ENCODE measurements around the gene DOP1A. TPM values are rescaled to one million over a fixed set of nuclear protein-coding genes. Genes with fewer than 3 reads are reported as not detected.

Gene DOP1A, protein sequence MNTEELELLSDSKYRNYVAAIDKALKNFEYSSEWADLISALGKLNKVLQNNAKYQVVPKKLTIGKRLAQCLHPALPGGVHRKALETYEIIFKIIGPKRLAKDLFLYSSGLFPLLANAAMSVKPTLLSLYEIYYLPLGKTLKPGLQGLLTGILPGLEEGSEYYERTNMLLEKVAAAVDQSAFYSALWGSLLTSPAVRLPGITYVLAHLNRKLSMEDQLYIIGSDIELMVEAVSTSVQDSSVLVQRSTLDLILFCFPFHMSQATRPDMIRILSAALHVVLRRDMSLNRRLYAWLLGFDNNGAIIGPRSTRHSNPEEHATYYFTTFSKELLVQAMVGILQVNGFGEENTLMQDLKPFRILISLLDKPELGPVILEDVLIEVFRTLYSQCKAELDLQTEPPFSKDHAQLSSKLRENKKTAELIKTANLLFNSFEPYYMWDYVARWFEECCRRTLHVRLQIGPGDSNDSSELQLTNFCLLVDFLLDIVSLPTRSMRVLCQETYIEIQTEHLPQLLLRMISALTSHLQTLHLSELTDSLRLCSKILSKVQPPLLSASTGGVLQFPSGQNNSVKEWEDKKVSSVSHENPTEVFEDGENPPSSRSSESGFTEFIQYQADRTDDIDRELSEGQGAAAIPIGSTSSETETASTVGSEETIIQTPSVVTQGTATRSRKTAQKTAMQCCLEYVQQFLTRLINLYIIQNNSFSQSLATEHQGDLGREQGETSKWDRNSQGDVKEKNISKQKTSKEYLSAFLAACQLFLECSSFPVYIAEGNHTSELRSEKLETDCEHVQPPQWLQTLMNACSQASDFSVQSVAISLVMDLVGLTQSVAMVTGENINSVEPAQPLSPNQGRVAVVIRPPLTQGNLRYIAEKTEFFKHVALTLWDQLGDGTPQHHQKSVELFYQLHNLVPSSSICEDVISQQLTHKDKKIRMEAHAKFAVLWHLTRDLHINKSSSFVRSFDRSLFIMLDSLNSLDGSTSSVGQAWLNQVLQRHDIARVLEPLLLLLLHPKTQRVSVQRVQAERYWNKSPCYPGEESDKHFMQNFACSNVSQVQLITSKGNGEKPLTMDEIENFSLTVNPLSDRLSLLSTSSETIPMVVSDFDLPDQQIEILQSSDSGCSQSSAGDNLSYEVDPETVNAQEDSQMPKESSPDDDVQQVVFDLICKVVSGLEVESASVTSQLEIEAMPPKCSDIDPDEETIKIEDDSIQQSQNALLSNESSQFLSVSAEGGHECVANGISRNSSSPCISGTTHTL (N-terminal part only)
- 18.4 and 20.1 TPM in 2 replicates for total RNA-seq (2014; rRNA removed; shearing (Covaris generic))

DNA sequence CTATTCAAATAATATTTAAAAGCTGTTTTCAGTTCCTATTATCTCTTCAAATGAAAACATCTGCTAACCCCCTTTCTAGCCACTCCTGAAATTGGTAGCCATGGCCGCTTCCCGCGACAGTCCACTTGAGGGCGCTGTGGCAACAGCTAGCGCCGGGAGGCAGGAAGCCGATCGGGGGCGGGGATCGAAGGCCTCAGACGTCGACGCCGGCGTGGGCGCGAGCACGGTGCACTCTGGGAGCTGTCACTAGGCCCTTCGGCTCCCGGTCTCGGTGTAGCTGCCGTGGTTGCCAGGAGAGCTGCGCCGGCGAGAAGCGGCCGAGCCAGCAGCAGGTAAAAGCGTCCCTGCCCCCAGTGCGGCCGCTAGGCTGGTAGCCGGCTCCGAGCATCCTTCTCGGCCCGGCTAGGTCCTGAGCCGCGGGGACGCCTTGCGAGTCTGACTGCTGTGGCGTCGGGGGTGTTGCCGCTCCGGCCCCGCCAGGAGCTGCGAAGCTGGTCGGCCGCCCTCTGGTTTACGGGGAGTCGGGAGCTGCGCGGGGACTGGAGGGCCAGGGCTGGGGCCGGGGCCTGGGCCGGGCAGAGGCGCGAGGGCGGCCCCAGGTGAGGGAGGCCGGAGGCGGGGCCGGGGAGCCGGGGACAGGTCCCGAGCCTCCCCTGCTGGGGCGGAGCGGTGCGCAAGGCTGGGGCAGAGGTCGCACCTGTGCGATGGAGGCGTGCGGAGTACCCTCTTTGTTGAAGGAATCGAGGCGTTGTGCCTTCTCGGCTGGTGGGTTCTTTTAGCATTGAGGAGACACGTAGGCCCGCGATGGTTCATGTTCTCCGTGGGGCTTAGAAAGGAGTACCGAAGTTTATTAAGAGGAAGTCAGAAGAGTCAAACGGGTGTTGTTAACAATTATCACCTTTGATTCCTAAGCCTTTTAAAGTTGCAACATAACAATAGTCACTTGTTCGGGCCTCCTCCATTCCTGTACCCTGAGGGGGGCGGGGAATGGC is at the start of gene DOP1A:
Gene DOP1A (plus strand): TSS at position 224 of the 992 bp plus-strand sequence. CDS start 29,307 bp downstream, outside the sequence.
- peak; percentile 97 for DNase-seq (ENCODE audit: low read depth)

DNA sequence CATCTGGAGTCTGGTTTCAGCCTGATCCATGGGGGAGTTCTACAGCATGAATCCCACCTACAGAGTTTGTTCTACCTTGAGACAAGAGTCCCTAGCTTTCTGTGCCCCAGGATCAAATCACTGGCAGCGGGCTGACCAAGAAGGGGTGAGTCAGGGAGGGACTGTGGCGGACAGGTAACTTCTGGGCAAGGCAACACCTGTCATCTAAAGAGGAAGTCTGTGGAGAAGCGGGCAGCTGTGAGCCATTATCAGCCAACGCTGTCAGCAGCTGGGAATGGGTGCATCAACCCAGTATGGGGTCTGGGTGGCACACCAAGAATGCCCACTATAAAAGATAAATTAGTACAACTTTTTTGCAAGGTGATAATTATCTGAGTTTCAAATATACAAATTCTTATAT is 47.7 kb upstream of the DOP1A start:
- DNase-seq (ENCODE audit: low read depth), result no peak

DNA sequence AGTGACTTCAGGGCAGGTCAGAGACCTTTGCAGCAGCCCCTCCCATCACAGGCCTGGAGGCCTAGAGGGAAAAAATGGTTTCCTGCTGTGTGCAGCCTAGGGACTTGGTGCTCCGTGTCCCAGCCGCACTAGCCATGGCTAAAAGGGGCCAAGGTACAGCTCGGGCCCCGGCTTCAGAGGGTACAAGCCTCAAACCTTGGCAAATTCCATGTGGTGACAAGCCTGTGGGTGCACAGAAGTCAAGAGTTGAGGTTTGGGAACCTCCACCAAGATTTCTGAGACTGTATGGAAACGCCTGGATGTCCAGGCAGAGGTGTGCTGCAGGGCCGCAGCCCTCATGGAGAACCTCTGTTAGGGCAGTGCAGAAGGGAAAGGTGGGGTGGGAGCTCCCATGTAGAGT is 35.8 kb upstream of the DOP1A start:
- no peak for DNase-seq (ENCODE audit: low read depth)

DNA sequence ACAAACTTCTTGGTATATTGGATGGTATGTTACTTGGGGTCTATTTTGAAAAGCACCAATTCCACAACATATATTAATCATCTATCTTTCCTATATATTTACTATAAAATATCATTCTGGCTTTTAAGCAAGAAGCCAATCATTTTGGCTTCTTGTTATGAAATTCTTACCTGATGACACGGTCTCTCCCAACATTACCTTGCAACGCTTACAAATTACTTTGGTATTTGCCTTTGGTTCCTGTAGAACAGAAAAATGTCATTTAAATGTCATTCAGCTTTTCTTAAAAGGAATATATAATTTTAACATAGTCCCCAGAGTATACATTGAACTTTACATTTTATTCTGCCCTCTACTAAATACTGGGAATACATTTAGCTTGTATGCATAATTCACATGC is 29.2 kb upstream of the DOP1A start:
- no peak for DNase-seq (ENCODE audit: low read depth)

DNA sequence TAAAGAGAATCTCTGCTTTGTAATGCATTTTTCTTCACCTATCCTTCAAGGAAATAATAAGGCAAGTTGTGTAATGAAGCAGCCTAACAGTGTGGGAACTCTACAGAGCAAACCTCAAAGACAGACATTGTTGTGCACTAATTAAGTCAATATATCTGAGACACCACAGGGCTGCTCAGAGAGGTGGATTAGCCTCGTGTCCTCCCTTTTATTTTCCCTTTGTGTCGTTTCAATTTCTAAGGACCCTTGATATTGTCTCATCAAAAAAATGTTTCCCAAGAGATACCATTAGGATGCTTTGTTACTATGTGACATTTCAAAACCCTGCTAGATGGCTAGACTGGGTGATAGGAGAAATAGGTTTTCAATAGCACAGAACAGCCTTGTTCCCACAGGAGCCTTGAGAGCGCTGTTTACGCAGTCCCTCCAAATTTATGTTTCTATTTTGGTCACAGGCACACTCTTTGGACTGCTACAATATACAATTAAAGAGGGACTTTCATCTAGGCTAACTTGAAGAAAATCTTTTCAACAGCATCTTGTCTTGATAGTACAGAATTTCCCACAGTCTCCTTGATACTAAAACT is 24.9 kb upstream of the DOP1A start:
- no peak for DNase-seq (ENCODE audit: low read depth)

DNA sequence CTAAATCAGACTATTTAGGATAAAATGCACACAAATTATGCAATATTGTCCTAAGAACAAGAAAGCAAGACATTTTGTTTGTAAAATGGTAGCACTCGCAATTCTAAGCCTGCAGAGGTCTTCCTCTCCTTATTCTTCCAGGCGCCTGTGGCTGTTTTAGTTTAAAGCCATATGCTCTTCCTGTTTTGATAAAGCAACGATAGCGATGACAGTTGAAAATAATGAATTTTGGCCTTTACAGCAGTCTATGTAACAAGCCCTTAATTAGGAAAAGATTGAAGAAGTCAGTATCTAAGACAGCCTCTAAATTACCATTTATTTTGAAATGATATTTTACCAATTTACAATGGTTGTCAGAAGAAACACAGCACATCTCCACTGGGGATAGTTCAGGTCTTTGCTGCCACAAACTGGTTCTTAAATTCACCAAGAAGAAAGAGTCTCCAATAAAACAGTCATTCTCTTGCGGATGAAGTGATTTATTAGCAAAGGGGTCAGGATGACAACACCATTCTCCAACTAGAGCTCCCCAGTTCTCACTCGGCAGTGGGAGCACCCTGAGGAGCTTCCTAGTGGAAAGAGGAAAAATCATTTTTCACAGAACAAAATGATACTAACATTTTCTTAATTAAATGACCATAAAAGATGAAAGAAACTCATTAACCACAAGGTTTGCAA is 23.2 kb upstream of the DOP1A start:
- DNase-seq (ENCODE audit: low read depth), result no peak

DNA sequence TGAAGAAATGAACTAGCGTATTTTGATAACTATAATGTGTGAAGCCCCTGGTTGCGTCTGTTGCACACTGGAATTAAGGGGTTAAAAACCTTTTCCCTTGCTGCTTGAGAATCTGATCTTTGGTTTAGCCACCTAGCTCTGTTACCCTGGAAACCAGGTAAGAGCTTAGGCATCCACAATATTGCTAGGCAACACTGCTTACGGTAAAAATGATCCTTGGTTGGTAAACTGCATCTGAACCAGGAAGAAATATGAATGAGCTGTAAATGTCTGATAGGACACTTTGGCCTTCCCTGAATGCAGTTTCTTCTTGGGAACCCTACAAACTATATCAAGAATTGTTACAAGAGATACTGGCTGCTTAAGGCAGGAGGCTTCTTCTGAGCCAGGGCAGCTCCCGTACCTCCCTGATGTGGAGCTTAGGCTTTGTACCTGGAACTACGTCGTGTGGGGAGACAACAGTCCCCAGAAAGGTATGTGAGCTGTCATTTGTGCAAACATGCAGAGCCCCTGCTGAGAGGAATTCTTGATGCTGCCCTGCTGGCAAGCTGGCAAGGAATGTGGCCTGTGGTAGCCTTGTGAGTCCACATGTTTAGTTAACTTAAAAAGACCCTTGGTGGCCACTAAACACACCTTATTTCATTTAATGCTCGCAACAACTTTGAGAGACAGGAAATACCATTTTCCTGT is 20.3 kb upstream of the DOP1A start:
- no peak for DNase-seq (ENCODE audit: low read depth)

DNA sequence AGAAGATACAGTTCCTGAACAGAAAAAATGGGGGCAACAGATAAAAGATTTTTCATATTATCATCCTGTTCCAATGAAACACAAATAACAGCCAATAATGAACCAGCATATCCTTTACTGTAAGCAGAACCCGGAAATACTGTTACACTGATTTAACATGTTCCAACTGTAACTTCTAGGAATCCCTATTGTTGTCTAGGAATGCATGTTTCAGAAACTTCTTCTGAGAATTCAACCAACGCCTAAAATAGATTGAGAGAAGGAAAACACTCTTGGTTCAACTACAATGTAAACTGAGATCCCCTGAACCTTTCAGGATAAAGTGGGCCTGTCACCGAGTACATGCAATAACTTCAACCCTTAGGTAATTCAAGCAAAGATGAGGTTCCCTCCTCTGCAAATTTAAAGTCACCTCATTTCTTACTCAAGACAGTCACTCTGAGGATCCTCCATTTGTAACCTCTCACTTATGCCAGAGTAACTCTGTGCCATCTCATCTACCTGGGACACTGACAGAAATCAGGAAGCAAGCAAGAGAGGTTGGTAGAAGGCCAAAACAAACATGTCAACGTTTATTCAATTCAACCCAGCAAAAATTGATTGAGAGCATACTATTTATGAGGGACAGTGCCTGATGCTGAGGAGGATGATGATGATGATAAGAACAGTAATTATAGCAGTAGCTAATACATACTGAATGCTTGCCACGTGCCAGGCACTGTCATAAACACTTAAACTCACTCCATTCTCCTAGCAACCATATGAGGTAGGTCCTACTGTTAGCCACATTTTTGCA is 15.9 kb upstream of the DOP1A start:
- no peak for DNase-seq (ENCODE audit: low read depth)

DNA sequence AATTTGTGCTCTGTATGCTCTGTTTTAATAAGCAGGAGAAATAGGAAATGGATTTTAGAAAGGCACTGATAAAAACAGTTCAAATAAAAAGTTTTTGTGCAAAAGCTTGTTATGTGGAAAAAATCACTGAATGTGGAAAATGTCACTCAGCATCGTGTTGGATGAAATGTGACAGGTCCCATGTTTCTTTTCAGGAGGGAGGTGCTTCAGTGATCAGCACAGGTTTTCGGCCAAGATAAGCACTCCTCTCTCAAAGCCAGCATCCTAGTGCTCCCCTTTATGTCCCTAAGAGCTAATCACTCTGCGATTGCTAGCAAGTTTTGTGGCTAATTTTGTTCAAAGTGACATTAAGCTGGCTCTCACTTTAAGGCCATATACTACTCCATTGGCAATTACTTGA is 13.8 kb upstream of the DOP1A start:
- no peak for DNase-seq (ENCODE audit: low read depth)

DNA sequence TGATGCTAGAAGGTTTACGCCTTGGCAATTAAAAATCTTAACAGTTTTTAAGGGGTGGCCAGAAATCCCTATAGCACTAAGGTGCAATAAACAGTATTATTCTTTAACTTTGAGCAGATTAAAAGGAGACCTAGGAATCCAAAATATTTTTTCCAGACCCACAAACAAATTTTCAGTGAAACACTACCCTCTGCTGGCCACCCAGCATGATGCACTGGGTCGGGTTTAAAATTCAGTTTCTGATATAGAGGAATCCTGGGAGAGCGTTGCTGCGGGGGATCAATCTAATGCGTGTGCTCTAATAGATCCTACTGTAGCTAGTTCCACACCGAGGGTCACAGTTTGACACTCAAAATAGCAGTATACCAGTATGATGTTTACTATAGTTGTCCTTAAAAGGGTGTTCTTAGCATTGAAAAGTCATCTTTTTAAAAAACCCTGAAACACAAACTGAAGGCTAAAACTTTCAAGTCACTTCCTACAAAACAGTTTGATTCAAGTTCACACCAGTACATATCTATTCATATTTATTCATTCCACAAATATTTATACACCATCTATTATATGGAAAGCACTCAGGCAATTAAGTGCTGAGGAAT is 12.0 kb upstream of the DOP1A start:
- DNase-seq (ENCODE audit: low read depth), result peak; percentile 45

DNA sequence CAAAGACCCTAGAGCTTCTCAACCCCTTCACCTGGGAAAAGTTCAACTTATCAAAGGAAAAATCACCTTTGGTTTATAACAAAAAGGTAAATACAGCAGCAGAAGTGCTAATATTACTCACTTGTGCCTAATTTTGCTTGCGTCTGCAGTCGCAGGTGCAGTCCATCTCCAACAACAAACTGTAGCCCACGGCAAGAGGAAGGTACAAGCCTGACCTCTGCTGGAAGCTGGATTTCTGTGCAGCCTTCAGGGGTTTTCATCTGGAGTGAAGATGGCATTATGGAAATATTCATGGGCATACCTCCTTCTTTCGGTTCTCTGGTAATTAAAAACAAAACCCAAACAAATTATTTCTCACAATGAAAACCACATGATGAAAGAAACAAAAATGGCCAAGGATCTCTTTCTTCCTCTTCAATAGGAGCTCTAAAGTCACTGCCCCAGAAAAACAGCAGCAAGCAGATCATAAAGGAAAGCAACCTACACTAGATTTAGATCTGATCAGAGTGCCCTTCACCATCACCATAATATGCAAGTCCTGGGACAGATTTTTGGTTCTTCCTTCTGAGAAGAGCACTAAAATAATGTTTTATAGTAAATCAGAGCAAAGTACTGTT is 9.7 kb upstream of the DOP1A start:
- peak; percentile 54 for DNase-seq (ENCODE audit: low read depth)

DNA sequence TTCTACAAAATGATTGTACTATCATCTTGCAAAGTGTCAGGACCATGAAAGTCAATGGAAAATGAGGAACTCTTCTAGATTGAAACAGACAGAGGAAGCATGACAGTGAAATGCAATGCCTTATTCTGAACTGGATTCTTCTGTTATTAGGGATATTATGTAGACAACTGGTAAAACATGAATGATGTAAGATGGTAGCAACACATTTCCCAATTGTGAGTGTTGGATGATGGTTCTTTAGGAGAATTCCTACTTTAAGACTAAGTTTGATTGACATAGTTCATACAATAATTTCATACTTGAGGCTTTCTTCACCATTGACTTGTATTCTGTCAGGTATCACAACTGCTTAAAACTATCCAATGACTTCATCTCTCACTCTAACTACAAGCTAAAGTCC is 6.3 kb upstream of the DOP1A start:
- DNase-seq (ENCODE audit: low read depth), result no peak

DNA sequence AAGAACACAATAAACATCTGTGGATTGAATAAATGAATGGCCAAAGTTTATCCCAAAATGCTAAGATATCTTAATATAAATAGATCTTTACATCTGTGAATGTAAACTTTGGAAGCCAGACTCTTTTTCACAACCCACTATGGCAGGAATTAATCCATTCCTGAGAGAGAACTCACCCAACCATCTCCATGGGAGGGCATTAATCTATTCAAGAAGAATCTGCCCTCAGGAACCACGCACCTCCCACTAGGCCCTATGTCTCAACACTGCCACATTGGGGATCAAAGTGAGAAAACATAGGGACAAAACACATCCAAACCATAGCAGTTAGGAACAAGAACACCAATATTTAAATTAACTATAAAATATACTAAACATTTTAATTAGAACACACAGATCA is 5.2 kb upstream of the DOP1A start:
- peak; percentile 60 for DNase-seq (ENCODE audit: low read depth)

DNA sequence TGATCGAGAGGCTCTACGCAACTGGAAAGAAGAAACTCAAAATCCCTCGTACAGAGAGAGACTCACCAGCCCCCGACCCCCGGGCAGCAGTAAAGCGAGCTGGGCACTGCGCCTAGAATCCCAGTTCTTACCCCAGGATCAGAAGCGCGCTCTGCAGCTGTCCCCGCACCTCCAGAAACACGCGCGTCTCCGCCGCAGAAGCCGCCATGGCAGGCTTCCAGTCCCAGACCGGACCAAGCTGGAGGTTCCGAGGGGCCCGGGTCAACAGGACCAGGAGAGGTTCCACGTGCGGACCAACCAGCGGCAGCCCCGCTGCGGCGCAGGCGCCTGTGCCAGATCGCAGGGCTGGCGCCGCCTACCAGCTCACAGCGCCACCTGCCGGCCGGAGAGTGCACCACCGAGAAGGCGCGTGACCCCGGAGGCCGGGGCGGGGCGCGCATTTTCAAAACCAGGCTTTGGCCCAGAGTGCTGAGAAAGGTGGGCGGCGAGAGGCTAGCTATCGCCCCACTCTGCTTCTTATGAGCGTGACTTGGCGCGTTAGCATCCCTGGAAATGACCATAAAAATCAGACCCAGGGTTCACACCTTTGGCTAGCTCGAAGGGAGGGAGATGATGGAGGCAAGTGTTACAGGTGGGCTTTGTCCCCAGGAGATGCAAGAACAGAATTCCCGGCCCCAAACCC is 1.8 kb upstream of the DOP1A start, which contains the start of gene UBE3D:
Gene UBE3D (minus strand): TSS at position 331 of the 682 bp plus-strand sequence. CDS start 123 bp downstream, at position 208.
- peak; percentile 91 for DNase-seq (ENCODE audit: low read depth)

DNA sequence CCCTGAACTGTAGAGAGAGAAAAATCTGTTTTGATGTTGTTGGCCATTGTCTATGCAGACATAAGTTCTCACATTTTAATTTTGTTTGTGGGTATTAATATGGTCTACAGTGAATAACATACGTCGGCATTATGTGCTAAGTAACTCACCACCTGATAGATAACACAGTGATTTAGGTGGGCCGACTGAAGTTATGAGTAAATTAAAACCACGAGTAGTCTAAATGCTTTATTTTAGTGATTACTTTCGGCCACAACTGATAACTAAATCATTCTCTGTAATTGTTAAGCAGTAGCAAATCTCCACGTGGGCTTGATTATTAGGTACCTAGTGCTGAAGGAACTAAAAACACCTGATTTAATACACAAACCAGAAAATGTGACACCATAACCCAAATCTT is 1.1 kb downstream of the DOP1A start:
- DNase-seq (ENCODE audit: low read depth), result no peak

DNA sequence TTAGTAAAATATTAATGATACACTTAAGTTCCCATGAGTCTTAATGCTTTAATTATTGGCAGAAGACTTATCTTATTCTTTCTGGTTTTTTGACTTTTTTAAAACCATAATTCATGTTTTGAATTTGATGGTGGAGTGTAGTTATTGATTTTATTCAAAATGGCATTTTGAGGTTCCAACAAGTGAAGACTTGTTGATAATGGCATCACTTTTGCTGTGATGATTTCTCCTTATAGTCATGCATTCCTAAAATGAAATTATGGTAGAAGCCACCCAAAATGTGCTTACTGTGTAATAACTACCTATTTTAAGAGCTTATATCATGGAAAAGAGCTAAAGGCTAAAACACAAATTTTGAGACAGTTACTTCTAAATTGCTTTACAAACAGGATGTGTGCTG is 2.2 kb downstream of the DOP1A start:
- DNase-seq (ENCODE audit: low read depth), result no peak

DNA sequence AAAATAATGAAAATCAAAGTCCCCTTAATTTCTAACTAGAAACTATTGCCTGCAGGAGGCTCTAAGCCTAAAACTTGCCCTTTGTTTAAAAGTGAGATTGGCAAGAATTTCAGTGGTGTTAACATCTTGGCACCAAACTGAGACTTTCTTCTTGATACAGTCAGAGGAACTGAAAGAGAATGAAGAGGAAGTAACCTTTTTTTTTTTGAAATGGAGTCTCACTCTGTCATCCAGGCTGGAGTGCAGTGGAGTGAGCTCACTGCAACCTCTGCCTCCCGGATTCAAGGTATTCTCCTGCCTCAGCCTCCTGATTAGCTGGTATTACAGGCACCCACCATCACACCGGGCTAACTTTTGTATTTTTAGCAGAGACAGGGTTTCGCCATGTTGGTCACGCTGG is 3.6 kb downstream of the DOP1A start:
- no peak for DNase-seq (ENCODE audit: low read depth)

Data from Daoy (cell line).